SU-DHL-6 (cell line): Measurements from ENCODE around the gene COG5.

Experiments used
- CTCF ChIP-seq: fragments of 200-600 bp; sonication (generic); IDR thresholded peaks from one replicate; pipeline ENCODE4 v1.5.1; 2017; ENCODE audit warnings: antibody characterized with exemption, mild to moderate bottlenecking, low read length, moderate library complexity; ENCODE audit not compliant: insufficient read depth, poor library complexity, severe bottlenecking
- EZH2phosphoT487 ChIP-seq: fragments of 200-600 bp; sonication (generic), shearing (Covaris generic); conservative IDR thresholded peaks from 2 replicates; pipeline ENCODE4 v1.6.1; 2018; ENCODE audit warnings: mild to moderate bottlenecking, antibody characterized with exemption, low read length, moderate library complexity, mixed read lengths

GRCh38 chr7:107161415-107161814 is 402.3 kb downstream of the COG5 start:
- TF ChIP-seq CTCF (no peak), EZH2phosphoT487 (no peak)
